Nephron progenitor cell (in vitro differentiated cells): ENCODE measurements around the gene DCDC2C.

Source experiments
- DNase-seq: peaks from one replicate; pipeline ENCODE4 v3.0.0; 2021
- H3K27ac Mint-ChIP-seq: 2 replicates; pipeline ENCODE4 v1.8.0; 2021; ENCODE audit warnings: mild to moderate bottlenecking, moderate library complexity, mixed read lengths
- H3K27me3 Mint-ChIP-seq: 2 replicates; pipeline ENCODE4 v1.8.0; 2021; ENCODE audit warnings: mild to moderate bottlenecking, low read depth, mixed read lengths; ENCODE audit not compliant: poor library complexity
- H3K36me3 Mint-ChIP-seq: 2 replicates; pipeline ENCODE4 v1.8.0; 2021; ENCODE audit warnings: low read depth, mixed read lengths
- H3K4me1 Mint-ChIP-seq: 2 replicates; pipeline ENCODE4 v1.8.0; 2021; ENCODE audit warnings: mixed read lengths
- H3K4me3 Mint-ChIP-seq: 2 replicates; pipeline ENCODE4 v1.8.0; 2021; ENCODE audit warnings: mild to moderate bottlenecking, moderate library complexity, mixed read lengths
- H3K9me3 Mint-ChIP-seq: 2 replicates; pipeline ENCODE4 v1.8.0; 2021; ENCODE audit warnings: mild to moderate bottlenecking, moderate library complexity, mixed read lengths
- CTCF ChIP-seq: fragments of 200-600 bp; sonication (generic); IDR thresholded peaks from 2 replicates; pipeline ENCODE4 v1.5.0; 2021; ENCODE audit warnings: antibody characterized with exemption

The DCDC2C gene

GRCh38 chr2:3709225-3709624 is 5.8 kb downstream of the DCDC2C start:
- TF ChIP-seq CTCF, result no peak
- peaks cover 24% of the 10 kb centered on the region for H3K27me3 Mint-ChIP-seq
- no peak for DNase-seq
- H3K9me3 Mint-ChIP-seq, result peaks cover 5% of the 10 kb centered on the region
- peaks cover 5% of the 10 kb centered on the region for H3K36me3 Mint-ChIP-seq
- H3K4me1 Mint-ChIP-seq, result peaks cover 6% of the 10 kb centered on the region
- H3K27ac Mint-ChIP-seq, result no peak overlapping the region
- no peak overlapping the region for H3K4me3 Mint-ChIP-seq

- no peak for DNase-seq
- Mint-ChIP-seq H3K4me1 (no peaks in the 10 kb centered on the region), H3K27me3 (peaks cover 9% of the 10 kb centered on the region), H3K36me3 (no peaks in the 10 kb centered on the region), H3K27ac (no peak overlapping the region), H3K4me3 (no peak overlapping the region), H3K9me3 (no peaks in the 10 kb centered on the region)
- no peak for TF ChIP-seq CTCF
These were observed 9.0 kb downstream of the DCDC2C start for GRCh38 chr2:3712424-3712823.

- no peak for DNase-seq
- H3K4me1 Mint-ChIP-seq, result no peaks in the 10 kb centered on the region
- H3K27me3 Mint-ChIP-seq, result peaks cover 5% of the 10 kb centered on the region
- H3K4me3 Mint-ChIP-seq, result no peak overlapping the region
- no peaks in the 10 kb centered on the region for H3K36me3 Mint-ChIP-seq
- no peak for TF ChIP-seq CTCF
- no peaks in the 10 kb centered on the region for H3K9me3 Mint-ChIP-seq
- no peak overlapping the region for H3K27ac Mint-ChIP-seq
These were observed 9.6 kb downstream of the DCDC2C start for GRCh38 chr2:3712831-3713503.

GRCh38 chr2:3718679-3719078 is 15.3 kb downstream of the DCDC2C start:
- Mint-ChIP-seq H3K36me3 (no peaks in the 10 kb centered on the region), H3K27ac (no peak overlapping the region), H3K9me3 (peaks cover 27% of the 10 kb centered on the region), H3K4me3 (no peak overlapping the region), H3K4me1 (no peaks in the 10 kb centered on the region), H3K27me3 (peaks cover 11% of the 10 kb centered on the region)
- DNase-seq, result no peak
- TF ChIP-seq CTCF, result no peak

- Mint-ChIP-seq H3K4me3 (no peak overlapping the region), H3K9me3 (peaks cover 25% of the 10 kb centered on the region), H3K27me3 (peaks cover 38% of the 10 kb centered on the region), H3K4me1 (peaks cover 24% of the 10 kb centered on the region), H3K27ac (no peak overlapping the region), H3K36me3 (no peaks in the 10 kb centered on the region)
- no peak for TF ChIP-seq CTCF
- no peak for DNase-seq
These were observed 21.6 kb downstream of the DCDC2C start for GRCh38 chr2:3725002-3725401.
